ENCODE results near the gene TBCD. TPM values are rescaled to one million over a fixed set of nuclear protein-coding genes. Genes with fewer than 3 reads are reported as not detected.

Gene TBCD
- total RNA-seq, 2 experiments from 2014 or later = 87.8 to 145 TPM

GRCh38 chr17:82926716-82927115, 174.9 kb downstream of the TBCD start:
- H2AFZ ChIP-seq (ENCODE audit: low read length) = no peak overlapping the region
- H3K9me2 ChIP-seq (ENCODE audit: insufficient read depth, low read length) = no peaks in the 10 kb centered on the region
- no peak overlapping the region for H3K4me2 ChIP-seq (ENCODE audit: low read length)
- ChIA-PET POLR2A (interaction anchor here (1.0 kb wide), 1 partner anchor 28 kb away, joined by 4 read pairs; no protein-coding TSS in a partner anchor), CTCF (ENCODE audit: unreplicated experiment) (interaction anchor here (0.6 kb wide), 1 partner anchor 9 kb away, joined by 4 read pairs; no protein-coding TSS in a partner anchor)
- H3K9me3 ChIP-seq (ENCODE audit: low read length) = no peaks in the 10 kb centered on the region
- no peaks in the 10 kb centered on the region for H3K79me2 ChIP-seq (ENCODE audit: insufficient read depth, low read depth, low read length)
- no peak overlapping the region for H3K4me3 ChIP-seq (ENCODE audit: low read depth, low read length, poor library complexity, severe bottlenecking)
- TF ChIP-seq CTCF (conservative IDR thresholded peaks at IDR 0.05; ENCODE audit: low read length) (no peak), EZH2phosphoT487 (IDR thresholded peaks at IDR 0.05; ENCODE audit: borderline replicate concordance, low read depth, low read length) (no peak)
- DNase-seq (ENCODE audit: low spot score) = no peak
- H3K4me1 ChIP-seq (ENCODE audit: insufficient read depth, low read length, poor library complexity, severe bottlenecking) = peaks cover 23% of the 10 kb centered on the region
- no peaks in the 10 kb centered on the region for H4K20me1 ChIP-seq (ENCODE audit: insufficient read depth, low read length)
- peaks cover 75% of the 10 kb centered on the region for H3K36me3 ChIP-seq (ENCODE audit: insufficient read depth, low read length)
- intact Hi-C loops (cut with micrococcal nuclease; ENCODE audit: unreplicated experiment) = no loop called here
- H3K27ac ChIP-seq (ENCODE audit: low read depth, low read length, poor library complexity, severe bottlenecking) = no peak overlapping the region
- no TSS peak for BruUV-seq (replicated peaks)

- intact Hi-C loops (cut with micrococcal nuclease; ENCODE audit: unreplicated experiment) = no loop called here
- ChIA-PET POLR2A (no interaction called here), CTCF (ENCODE audit: unreplicated experiment) (no interaction called here)
- Histone ChIP-seq H3K9me2 (ENCODE audit: insufficient read depth, low read length) (no peaks in the 10 kb centered on the region), H2AFZ (ENCODE audit: low read length) (no peak overlapping the region), H3K4me1 (ENCODE audit: insufficient read depth, low read length, poor library complexity, severe bottlenecking) (peaks cover 23% of the 10 kb centered on the region), H3K4me2 (ENCODE audit: low read length) (no peak overlapping the region), H3K9me3 (ENCODE audit: low read length) (no peaks in the 10 kb centered on the region), H3K4me3 (ENCODE audit: low read depth, low read length, poor library complexity, severe bottlenecking) (no peak overlapping the region), H3K79me2 (ENCODE audit: insufficient read depth, low read depth, low read length) (no peaks in the 10 kb centered on the region), H3K27ac (ENCODE audit: low read depth, low read length, poor library complexity, severe bottlenecking) (no peak overlapping the region), H3K36me3 (ENCODE audit: insufficient read depth, low read length) (peaks cover 74% of the 10 kb centered on the region), H4K20me1 (ENCODE audit: insufficient read depth, low read length) (no peaks in the 10 kb centered on the region)
- TF ChIP-seq EZH2phosphoT487 (IDR thresholded peaks at IDR 0.05; ENCODE audit: borderline replicate concordance, low read depth, low read length) = no peak
- no peak for TF ChIP-seq CTCF (conservative IDR thresholded peaks at IDR 0.05; ENCODE audit: low read length)
- BruUV-seq (replicated peaks) = no TSS peak
- DNase-seq (ENCODE audit: low spot score) = no peak
These were observed 175.4 kb downstream of the TBCD start for GRCh38 chr17:82927311-82927660.

GRCh38 chr17:82927661-82928601, 176.1 kb downstream of the TBCD start:
- DNase-seq (ENCODE audit: low spot score) = no peak
- H3K27ac ChIP-seq (ENCODE audit: low read depth, low read length, poor library complexity, severe bottlenecking) = no peak overlapping the region
- ChIA-PET CTCF (ENCODE audit: unreplicated experiment) (no interaction called here), POLR2A (no interaction called here)
- no peaks in the 10 kb centered on the region for H3K79me2 ChIP-seq (ENCODE audit: insufficient read depth, low read depth, low read length)
- H2AFZ ChIP-seq (ENCODE audit: low read length) = no peak overlapping the region
- intact Hi-C loops (cut with micrococcal nuclease; ENCODE audit: unreplicated experiment) = no loop called here
- BruUV-seq (replicated peaks) = no TSS peak
- H3K4me3 ChIP-seq (ENCODE audit: low read depth, low read length, poor library complexity, severe bottlenecking) = no peak overlapping the region
- no peaks in the 10 kb centered on the region for H3K9me3 ChIP-seq (ENCODE audit: low read length)
- H3K4me2 ChIP-seq (ENCODE audit: low read length) = no peak overlapping the region
- no peaks in the 10 kb centered on the region for H3K9me2 ChIP-seq (ENCODE audit: insufficient read depth, low read length)
- H3K4me1 ChIP-seq (ENCODE audit: insufficient read depth, low read length, poor library complexity, severe bottlenecking) = peaks cover 18% of the 10 kb centered on the region
- H4K20me1 ChIP-seq (ENCODE audit: insufficient read depth, low read length) = no peaks in the 10 kb centered on the region
- H3K36me3 ChIP-seq (ENCODE audit: insufficient read depth, low read length) = peaks cover 79% of the 10 kb centered on the region
- no peak for TF ChIP-seq EZH2phosphoT487 (IDR thresholded peaks at IDR 0.05; ENCODE audit: borderline replicate concordance, low read depth, low read length)
- no peak for TF ChIP-seq CTCF (conservative IDR thresholded peaks at IDR 0.05; ENCODE audit: low read length)

Data from OCI-LY7 (cell line).